ENCODE measurements around the gene SORCS2.

Gene SORCS2

GRCh38 chr4:7222521-7222920 lies 30.2 kb downstream of the SORCS2 start:
- no peak for DNase-seq (ENCODE audit: low read depth in 2 of 2)

- DNase-seq (ENCODE audit: low read depth in 2 of 2): no peak
Measured at GRCh38 chr4:7223541-7223940, 31.2 kb downstream of the SORCS2 start.

- DNase-seq (ENCODE audit: low read depth in 2 of 2): no peak
Measured at GRCh38 chr4:7224001-7224400, 31.7 kb downstream of the SORCS2 start.

- DNase-seq (ENCODE audit: low read depth in 2 of 2): no peak
Measured at GRCh38 chr4:7224878-7225533, 32.7 kb downstream of the SORCS2 start.

- no peak for DNase-seq (ENCODE audit: low read depth in 2 of 2)
Measured at GRCh38 chr4:7226439-7226838, 34.1 kb downstream of the SORCS2 start.

GRCh38 chr4:7227008-7227407 lies 34.7 kb downstream of the SORCS2 start:
- no peak for DNase-seq (ENCODE audit: low read depth in 2 of 2)

GRCh38 chr4:7228734-7229133 lies 36.4 kb downstream of the SORCS2 start:
- no peak for DNase-seq (ENCODE audit: low read depth in 2 of 2)

- DNase-seq (ENCODE audit: low read depth in 2 of 2): no peak
Measured at GRCh38 chr4:7232061-7232650, 39.8 kb downstream of the SORCS2 start.

GRCh38 chr4:7233006-7233580 lies 40.8 kb downstream of the SORCS2 start:
- no peak for DNase-seq (ENCODE audit: low read depth in 2 of 2)

- no peak for DNase-seq (ENCODE audit: low read depth in 2 of 2)
Measured at GRCh38 chr4:7233601-7234000, 41.3 kb downstream of the SORCS2 start.

GRCh38 chr4:7234355-7235029 lies 42.2 kb downstream of the SORCS2 start:
- DNase-seq (ENCODE audit: low read depth in 2 of 2): no peak

- DNase-seq (ENCODE audit: low read depth in 2 of 2): no peak
Measured at GRCh38 chr4:7235030-7235380, 42.7 kb downstream of the SORCS2 start.

- no peak for DNase-seq (ENCODE audit: low read depth in 2 of 2)
Measured at GRCh38 chr4:7236847-7237246, 44.5 kb downstream of the SORCS2 start.

GRCh38 chr4:7237873-7238272 lies 45.5 kb downstream of the SORCS2 start:
- DNase-seq (ENCODE audit: low read depth in 2 of 2): no peak

GRCh38 chr4:7238300-7238960 lies 46.1 kb downstream of the SORCS2 start:
- DNase-seq (ENCODE audit: low read depth in 2 of 2): no peak

- no peak for DNase-seq (ENCODE audit: low read depth in 2 of 2)
Measured at GRCh38 chr4:7239101-7239820, 46.9 kb downstream of the SORCS2 start.

- no peak for DNase-seq (ENCODE audit: low read depth in 2 of 2)
Measured at GRCh38 chr4:7239844-7240243, 47.5 kb downstream of the SORCS2 start.

GRCh38 chr4:7240306-7240705 lies 48.0 kb downstream of the SORCS2 start:
- DNase-seq (ENCODE audit: low read depth in 2 of 2): no peak

GRCh38 chr4:7241597-7242125 lies 49.3 kb downstream of the SORCS2 start:
- DNase-seq (ENCODE audit: low read depth in 2 of 2): no peak

- no peak for DNase-seq (ENCODE audit: low read depth in 2 of 2)
Measured at GRCh38 chr4:7242766-7243165, 50.4 kb downstream of the SORCS2 start.

- DNase-seq (ENCODE audit: low read depth in 2 of 2): no peak
Measured at GRCh38 chr4:7243609-7244330, 51.4 kb downstream of the SORCS2 start.
